Endodermal cell (in vitro differentiated cells): ENCODE results near the gene BMPR1B. TPM values are rescaled to one million over a fixed set of nuclear protein-coding genes. Genes with fewer than 3 reads are reported as not detected.

Source experiments
- DNase-seq: peaks from one replicate; pipeline ENCODE4 v3.0.0-alpha.2; 2017
- H3K27ac ChIP-seq: 2 replicates; pipeline ENCODE4 v1.5.1; 2013; ENCODE audit warnings: mild to moderate bottlenecking, low read depth, low read length, moderate library complexity
- H3K27me3 ChIP-seq: 2 replicates; pipeline ENCODE4 v1.6.1; 2013; ENCODE audit warnings: mild to moderate bottlenecking, low read length, moderate library complexity; ENCODE audit not compliant: insufficient read depth, control insufficient read depth, poor library complexity, severe bottlenecking
- H3K36me3 ChIP-seq: 2 replicates; pipeline ENCODE4 v1.7.0; 2013; ENCODE audit warnings: mild to moderate bottlenecking, low read length, moderate library complexity; ENCODE audit not compliant: control insufficient read depth, insufficient read depth
- H3K4me1 ChIP-seq: one replicate; pipeline ENCODE4 v1.7.0; 2013; ENCODE audit warnings: low read length; ENCODE audit not compliant: control insufficient read depth, insufficient read depth
- H3K4me3 ChIP-seq: 2 replicates; pipeline ENCODE4 v1.5.1; 2013; ENCODE audit warnings: mild to moderate bottlenecking, low read length, moderate library complexity
- H3K9ac ChIP-seq: 2 replicates; pipeline ENCODE4 v1.6.1; 2013; ENCODE audit warnings: mild to moderate bottlenecking, low read length, moderate library complexity; ENCODE audit not compliant: poor library complexity, severe bottlenecking; ENCODE audit errors: extremely low read depth
- H3K9me3 ChIP-seq: 2 replicates; pipeline ENCODE4 v1.6.1; 2013; ENCODE audit warnings: mild to moderate bottlenecking, low read length, moderate library complexity; ENCODE audit not compliant: control insufficient read depth
- H3K27ac Mint-ChIP-seq: 2 replicates; pipeline ENCODE4 v1.8.0; 2020; ENCODE audit warnings: mixed read lengths
- H3K27me3 Mint-ChIP-seq: 2 replicates; pipeline ENCODE4 v1.8.0; 2021; ENCODE audit warnings: mild to moderate bottlenecking, mixed read lengths; ENCODE audit not compliant: insufficient read depth
- H3K36me3 Mint-ChIP-seq: 2 replicates; pipeline ENCODE4 v1.8.0; 2020; ENCODE audit warnings: low read depth, mixed read lengths
- H3K4me1 Mint-ChIP-seq: 2 replicates; pipeline ENCODE4 v1.8.0; 2020; ENCODE audit warnings: mixed read lengths
- H3K4me3 Mint-ChIP-seq: 2 replicates; pipeline ENCODE4 v1.8.0; 2020; ENCODE audit warnings: mild to moderate bottlenecking, moderate library complexity, mixed read lengths
- H3K9me3 Mint-ChIP-seq: 2 replicates; pipeline ENCODE4 v1.8.0; 2020; ENCODE audit warnings: mild to moderate bottlenecking, mixed read lengths
- CTCF ChIP-seq: fragments of 200-600 bp; sonication (generic); conservative IDR thresholded peaks from 2 replicates; pipeline ENCODE4 v1.5.0; 2021; ENCODE audit warnings: antibody characterized with exemption, mild to moderate bottlenecking
- WGBS, 2 experiments: methylation state at CpG; one replicate each; pipeline versions ENCODE4 v1.1.5 to v1.1.7; 2013; ENCODE audit warnings: missing lambda C conversion rate in 2 of 2, mixed read lengths in 1 of 2; ENCODE audit not compliant: insufficient coverage in 1 of 2, insufficient read length in 1 of 2; 5-methylcytosine and 5-hydroxymethylcytosine counted together
- total RNA-seq, 2 donors: library from RNA; stranded (reverse); fragmentation: NEBNext Ultra II Directional in 1 of 2; extraction: Animal tissue kit (Norgen Biotek cat#: 25700) in 1 of 2; gene quantifications; 2 replicates in 1 of 2; 3 replicates in 1 of 2; pipeline ENCODE4 v1.2.1, GENCODE V29; 2021

The BMPR1B gene
- total RNA-seq, 2 donors from 2014 or later: 2.8 to 3.6 TPM

- DNase-seq: no peak
- no peak for TF ChIP-seq CTCF
- no peaks in the 10 kb centered on the region for H3K9me3 Mint-ChIP-seq
- H3K9ac ChIP-seq: no peak overlapping the region
- 93 to 100% methylated on average over 1 of the region's 1 CpG for WGBS, 2 experiments
- H3K36me3 ChIP-seq: no peaks in the 10 kb centered on the region
- H3K9me3 ChIP-seq: no peaks in the 10 kb centered on the region
- H3K4me1 ChIP-seq: no peaks in the 10 kb centered on the region
- peaks cover 18% of the 10 kb centered on the region for H3K4me1 Mint-ChIP-seq
- no peak overlapping the region for H3K4me3 Mint-ChIP-seq
- no peak overlapping the region for H3K4me3 ChIP-seq
- no peak overlapping the region for H3K27ac Mint-ChIP-seq
- H3K27me3 ChIP-seq: peaks cover 73% of the 10 kb centered on the region
- no peaks in the 10 kb centered on the region for H3K36me3 Mint-ChIP-seq
- H3K27ac ChIP-seq: no peak overlapping the region
- H3K27me3 Mint-ChIP-seq: peaks cover 32% of the 10 kb centered on the region
Measured at GRCh38 chr4:95108883-95109421, 351.2 kb downstream of the BMPR1B start.

- DNase-seq: no peak
- Histone ChIP-seq H3K4me1 (no peaks in the 10 kb centered on the region), H3K27me3 (peaks cover 34% of the 10 kb centered on the region), H3K4me3 (no peak overlapping the region), H3K9me3 (no peaks in the 10 kb centered on the region), H3K27ac (no peak overlapping the region), H3K9ac (no peak overlapping the region), H3K36me3 (no peaks in the 10 kb centered on the region)
- no peaks in the 10 kb centered on the region for H3K9me3 Mint-ChIP-seq
- WGBS, 2 experiments: 96% methylated on average over 3 of the region's 3 CpGs; no CpG with 5 or more reads in 1 of the 2 experiments
- H3K4me1 Mint-ChIP-seq: peaks cover 14% of the 10 kb centered on the region
- H3K27me3 Mint-ChIP-seq: peaks cover 28% of the 10 kb centered on the region
- no peak for TF ChIP-seq CTCF
- H3K36me3 Mint-ChIP-seq: peaks cover 1% of the 10 kb centered on the region
- H3K27ac Mint-ChIP-seq: no peak overlapping the region
- no peak overlapping the region for H3K4me3 Mint-ChIP-seq
Measured at GRCh38 chr4:95114521-95114920, 356.8 kb downstream of the BMPR1B start.

- Mint-ChIP-seq H3K9me3 (no peaks in the 10 kb centered on the region), H3K36me3 (peaks cover 1% of the 10 kb centered on the region), H3K27ac (no peak overlapping the region), H3K4me1 (peaks cover 7% of the 10 kb centered on the region), H3K27me3 (peaks cover 4% of the 10 kb centered on the region), H3K4me3 (no peak overlapping the region)
- Histone ChIP-seq H3K36me3 (no peaks in the 10 kb centered on the region), H3K4me1 (no peaks in the 10 kb centered on the region), H3K9ac (no peak overlapping the region), H3K9me3 (no peaks in the 10 kb centered on the region), H3K27ac (no peak overlapping the region), H3K4me3 (no peak overlapping the region), H3K27me3 (no peaks in the 10 kb centered on the region)
- no peak for TF ChIP-seq CTCF
- no peak for DNase-seq
- WGBS, 2 experiments: 84 to 95% methylated on average over 6 of the region's 6 CpGs
Measured at GRCh38 chr4:95118497-95118896, 360.7 kb downstream of the BMPR1B start.
